GM03348 (cell line): ENCODE data around the gene TTR.

ENCODE experiments used
- DNase-seq: peaks from one replicate; pipeline ENCODE4 v3.0.0; 2012; ENCODE audit warnings: low spot score

The TTR gene

DNA sequence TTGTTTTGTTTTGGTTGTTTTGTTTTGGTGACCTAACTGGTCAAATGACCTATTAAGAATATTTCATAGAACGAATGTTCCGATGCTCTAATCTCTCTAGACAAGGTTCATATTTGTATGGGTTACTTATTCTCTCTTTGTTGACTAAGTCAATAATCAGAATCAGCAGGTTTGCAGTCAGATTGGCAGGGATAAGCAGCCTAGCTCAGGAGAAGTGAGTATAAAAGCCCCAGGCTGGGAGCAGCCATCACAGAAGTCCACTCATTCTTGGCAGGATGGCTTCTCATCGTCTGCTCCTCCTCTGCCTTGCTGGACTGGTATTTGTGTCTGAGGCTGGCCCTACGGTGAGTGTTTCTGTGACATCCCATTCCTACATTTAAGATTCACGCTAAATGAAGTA is at the start of gene TTR:
TTR (plus strand) TSS at position 250 of the 400 bp plus-strand sequence; CDS start at position 276, 26 bp downstream.
- DNase-seq, result no peak

DNA sequence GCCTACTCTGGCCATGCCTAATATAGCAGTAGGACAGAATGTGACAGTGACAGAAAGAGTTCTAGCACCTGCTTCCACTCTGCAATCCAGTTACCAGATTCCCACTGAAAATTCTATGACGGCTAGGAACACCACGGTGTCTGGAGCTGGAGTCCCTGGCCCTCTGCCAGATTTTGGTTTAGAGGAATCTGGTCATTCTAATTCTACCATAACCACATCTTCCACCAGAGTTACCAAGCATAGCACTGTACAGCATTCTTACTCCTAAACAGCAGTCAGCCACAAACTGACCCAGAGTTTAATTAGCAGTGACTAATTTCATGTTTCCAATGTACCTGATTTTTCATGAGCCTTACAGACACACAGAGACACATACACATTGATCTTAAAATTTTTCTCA is 45.2 kb upstream of the TTR start:
- no peak for DNase-seq

DNA sequence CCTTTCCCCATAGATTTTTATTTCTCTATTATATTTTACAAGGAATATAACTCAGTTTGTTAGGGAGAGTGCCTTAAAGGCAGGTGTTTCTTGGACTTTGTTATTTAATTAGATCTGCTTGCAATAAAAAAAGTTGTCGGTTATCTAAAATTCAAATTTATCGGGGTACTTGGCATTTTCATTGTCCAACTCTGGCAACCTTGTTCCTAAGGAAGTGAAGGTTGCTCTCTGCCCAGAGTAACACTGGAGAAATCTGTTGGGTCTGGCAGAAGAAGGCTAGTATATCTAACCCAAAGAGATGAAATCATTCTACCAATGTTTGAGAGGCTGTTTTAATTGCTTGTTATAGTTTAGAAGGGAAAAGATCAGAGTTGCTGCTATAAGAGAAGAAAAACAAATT is 42.8 kb upstream of the TTR start:
- DNase-seq, result no peak

DNA sequence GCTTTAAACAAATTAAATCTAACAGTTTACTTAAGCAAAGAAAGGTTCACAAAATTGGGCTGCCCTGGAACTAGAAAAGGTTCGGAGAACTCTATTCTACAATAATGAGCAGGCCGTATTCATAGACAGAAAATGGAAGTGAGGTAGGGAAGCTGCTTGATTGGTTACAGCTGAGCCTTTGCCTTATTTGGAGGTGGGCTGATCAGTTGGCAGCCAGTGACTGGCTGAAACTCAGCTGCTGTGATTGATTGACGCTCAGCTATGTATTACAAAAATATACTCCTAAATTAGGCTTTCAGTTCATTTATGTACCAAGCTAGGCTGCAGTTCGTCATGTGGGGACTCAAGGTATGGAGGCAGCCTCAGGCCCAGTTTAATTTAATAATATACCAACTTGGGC is 42.3 kb upstream of the TTR start:
- no peak for DNase-seq

DNA sequence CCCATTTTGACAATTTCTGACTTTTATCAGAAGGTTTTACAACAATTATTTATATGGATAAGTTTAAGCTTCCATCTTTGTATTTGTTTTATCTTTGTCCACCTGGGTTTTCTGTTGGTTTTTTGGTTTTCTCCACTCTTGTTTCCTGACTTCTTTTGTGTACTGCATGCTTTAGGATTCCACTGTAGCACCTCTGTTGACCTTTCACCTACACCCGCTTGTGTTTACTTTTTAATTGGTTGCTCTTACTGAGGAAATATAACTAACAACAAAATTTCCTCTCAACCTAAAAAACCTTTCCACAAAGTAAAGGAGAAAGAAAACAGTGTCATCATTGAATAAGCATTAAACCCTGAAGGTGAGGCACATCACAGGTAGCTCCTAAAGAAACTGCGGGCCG is 39.8 kb upstream of the TTR start:
- DNase-seq, result no peak

DNA sequence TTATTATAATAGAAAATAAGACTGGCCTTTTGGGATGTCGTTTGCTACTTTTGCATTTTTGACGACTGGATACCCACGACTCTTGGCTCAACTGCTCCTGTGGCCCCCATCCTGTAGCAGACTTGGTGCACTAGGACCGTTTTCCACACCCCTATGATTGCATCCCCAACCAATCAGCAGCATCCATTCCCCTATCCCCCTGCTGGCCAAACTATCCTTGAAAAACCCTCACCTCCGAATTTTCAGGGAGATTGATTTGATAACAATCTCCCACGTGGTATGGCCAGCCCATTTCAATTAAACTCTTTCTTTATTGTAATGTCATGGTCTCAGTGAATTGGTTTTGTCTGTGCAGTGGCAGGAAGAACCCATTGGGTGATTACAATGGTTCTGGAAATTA is 37.9 kb upstream of the TTR start:
- no peak for DNase-seq

DNA sequence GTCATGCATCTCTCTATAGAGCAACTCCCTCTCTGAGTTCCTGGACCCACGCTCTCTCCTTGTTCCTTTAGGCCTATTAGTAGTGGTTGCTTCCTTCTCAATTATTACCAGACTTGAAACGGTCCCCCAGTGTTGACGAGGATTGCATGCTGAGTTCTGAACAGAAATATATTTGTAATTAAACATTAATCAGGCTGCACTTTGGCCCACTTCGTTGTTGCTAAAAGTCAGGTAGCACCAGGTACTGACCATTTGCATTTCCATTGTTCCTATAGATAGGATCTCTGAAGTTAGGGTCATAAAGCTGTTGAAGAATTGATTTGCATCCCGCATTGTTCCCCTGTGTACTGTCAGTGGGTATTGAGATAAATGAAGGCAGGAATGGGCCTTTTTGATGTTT is 36.9 kb upstream of the TTR start:
- DNase-seq, result no peak

DNA sequence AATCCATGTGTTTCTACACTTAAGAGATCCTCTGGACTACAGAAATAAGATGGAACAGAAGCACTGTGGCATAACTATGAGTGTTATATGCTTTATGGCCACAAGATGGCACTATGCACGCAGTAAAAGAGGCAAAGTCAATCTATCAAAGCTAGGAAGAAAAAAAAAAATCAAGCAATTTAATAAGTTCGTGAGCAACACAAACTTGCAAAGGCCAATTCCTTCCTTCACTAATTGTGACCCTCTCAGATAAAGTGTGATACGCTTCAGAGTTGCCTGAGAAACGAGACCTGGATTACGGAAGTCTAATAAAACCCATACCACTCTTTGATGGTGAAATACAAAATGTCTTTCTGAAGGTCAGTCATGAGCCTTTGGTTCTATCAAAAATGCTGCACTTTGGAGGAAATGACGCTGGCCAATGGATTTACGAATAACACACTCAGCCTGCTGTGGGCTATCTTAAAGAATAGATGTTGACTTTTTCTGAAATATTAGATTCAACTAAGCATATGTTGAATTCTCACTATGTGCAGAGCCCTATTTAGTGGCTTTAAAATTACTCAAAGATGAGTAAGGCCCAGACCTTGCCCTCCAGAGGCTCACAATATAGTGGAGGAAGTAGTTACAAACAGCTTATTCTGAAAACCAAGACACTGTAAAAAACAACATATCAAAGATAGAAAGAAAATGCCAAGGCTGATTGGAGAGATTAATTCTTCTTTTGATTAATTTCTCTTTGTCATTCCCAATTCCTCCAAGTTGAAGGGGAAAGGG is 35.5 kb upstream of the TTR start:
- peak; percentile 72 for DNase-seq

DNA sequence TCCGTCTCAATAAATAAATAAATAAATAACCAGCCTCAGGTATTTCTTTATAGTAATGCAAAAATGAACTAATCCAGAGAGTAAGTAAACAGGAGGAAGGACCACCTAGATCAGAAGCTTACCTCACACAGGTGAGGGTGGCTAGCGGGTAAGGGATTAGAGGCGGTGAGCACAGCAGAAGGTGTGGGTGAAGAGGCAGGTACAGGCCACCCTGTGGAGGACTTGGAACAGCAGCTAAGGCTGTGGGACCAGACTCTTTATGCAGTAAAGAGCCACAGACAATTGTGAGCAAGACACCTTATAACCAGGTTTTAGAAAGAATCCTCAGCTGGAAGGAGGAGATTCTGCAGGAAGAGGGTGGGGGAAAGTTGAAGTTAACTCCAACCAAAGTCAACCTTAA is 34.2 kb upstream of the TTR start:
- no peak for DNase-seq

DNA sequence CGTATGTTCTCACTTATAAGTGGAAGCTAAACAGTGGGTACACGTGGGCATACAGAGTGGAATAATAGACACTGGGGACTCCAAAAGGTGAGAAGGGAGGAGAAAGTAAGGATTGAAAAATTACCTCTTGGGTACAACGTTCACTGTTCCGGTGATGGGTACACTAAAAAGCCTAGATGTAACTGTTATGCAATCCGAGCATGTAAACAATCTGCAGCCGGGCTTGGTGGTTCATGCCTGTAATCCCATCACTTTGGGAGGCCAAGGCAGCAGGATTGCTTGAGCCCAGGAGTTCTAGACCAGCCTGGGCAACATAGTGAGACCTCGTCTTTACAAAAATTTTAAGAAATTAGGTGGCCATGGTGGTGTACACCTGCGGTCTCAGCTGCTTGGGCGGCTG is 33.1 kb upstream of the TTR start:
- DNase-seq, result no peak

DNA sequence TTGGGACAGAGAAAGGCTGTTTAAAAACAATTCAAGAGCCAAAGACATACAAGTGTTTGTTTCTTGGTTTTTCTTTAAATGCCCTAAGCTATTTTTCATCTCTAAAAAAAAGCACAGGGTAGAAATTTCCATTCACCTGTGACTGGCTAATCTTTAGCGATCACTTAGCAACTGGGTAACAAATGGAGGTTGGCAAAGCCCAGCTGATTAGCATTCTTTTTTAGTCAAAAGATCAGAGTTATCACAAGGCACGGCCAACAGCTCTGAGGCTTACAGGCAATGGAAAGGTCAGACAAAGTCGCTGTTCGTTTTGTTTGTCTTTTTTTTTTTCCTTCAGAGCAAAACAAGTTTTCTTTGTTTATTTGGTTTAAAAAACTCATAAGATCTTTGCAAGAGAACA is 29.0 kb upstream of the TTR start:
- DNase-seq, result no peak

DNA sequence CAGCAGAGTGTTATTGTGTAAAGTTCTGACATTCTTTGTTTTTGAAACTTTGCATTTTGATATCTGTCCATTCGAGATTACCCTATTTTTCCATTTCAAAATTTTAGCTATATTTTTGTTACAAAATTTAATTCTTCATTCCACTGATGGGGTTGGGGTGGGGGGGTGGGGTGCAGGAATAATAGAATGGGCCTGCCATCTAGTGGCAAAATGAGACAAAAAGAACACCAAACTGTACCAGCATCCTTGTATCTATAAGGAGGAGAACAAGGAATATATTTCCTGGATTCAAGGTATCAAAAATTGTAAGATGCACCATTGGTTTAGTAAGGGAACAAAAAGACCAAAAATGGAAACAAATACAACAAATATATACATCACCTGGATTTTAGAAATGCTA is 27.9 kb upstream of the TTR start:
- peak; percentile 16 for DNase-seq

DNA sequence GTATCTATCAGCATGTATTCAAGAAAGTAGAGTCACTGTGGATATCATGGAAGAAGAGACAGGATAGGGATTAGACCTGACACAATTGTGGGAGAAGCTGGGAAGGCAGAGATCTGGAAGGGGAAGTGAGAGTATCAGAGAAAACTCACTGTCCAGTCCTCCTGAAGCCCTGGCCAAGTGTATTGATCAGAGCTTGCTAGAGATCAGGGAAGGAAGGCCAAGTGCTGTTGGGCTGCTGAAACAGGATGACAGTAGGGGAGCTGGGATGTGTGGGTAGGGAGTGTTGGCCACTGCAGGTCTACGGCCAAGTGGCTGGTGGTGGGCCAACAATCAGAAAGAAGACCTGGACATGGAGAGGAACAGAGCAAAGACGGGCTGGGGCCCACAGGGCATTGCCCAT is 26.3 kb upstream of the TTR start:
- no peak for DNase-seq

DNA sequence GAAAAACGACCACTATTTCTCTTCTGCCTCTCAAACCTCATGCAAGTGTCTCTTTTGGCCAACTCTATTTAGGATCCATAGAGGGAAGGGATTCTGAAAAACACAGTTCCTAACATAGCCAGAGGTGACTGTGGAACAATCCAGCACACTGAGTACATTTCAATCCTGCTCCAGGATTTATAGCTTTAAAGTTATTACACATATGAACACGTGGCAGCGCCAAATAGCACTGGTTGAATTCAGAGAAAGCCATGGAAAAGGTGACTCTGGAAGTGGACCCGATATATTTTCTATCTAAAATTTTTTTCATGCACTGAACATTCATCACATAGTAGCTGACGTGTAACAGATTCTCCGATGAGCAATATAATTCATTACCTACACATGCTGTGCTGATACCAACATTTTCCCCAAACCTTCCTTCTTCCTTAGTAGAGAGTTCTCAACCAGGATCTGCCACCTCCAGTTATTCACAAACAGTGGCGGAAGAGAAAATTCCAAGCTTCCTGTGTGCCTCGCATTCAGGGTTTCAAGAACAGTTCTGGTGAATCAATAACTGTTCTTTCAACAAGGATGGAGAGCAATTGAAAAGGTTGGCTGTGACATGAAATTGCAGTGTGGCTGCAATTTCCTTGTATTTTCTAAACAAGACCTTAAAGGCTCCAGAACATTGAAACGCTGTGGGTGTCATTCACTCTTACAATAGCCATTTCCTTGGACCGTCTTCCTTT is 25.7 kb upstream of the TTR start:
- DNase-seq, result no peak

DNA sequence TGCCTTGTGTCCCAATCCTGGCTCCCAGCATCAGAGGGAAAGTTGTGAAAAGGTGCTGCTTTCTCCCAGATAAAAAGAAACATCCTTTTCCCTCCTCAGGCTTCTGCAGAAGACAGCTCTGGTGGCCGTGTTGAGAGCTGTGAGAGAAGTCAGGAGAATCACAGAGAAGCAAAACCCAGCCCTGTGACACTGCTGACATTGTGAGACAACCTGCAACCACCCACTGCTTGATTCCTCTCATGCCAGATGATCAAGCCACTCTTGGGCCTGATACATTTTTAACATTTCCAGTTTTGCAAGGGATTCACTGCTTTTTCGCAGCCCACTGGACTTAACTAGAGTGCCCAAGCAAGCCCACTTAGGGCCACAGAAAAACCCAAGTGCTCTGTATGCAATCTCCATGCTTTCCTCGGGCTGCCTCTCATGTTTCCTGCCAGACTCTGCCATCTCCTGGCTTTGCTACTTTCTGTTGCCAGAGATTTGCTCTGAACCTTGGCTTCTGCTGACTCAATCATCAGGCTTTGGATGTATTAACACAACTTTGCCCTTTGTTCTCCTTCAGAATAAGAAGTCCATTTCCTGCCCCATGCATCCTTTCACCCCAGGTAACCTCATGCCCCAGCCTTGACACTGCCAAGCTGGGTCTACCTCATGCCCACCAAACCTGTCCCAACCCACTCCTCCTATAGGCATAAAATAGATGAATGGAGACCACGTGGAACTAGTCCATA is 24.9 kb upstream of the TTR start:
- no peak for DNase-seq

DNA sequence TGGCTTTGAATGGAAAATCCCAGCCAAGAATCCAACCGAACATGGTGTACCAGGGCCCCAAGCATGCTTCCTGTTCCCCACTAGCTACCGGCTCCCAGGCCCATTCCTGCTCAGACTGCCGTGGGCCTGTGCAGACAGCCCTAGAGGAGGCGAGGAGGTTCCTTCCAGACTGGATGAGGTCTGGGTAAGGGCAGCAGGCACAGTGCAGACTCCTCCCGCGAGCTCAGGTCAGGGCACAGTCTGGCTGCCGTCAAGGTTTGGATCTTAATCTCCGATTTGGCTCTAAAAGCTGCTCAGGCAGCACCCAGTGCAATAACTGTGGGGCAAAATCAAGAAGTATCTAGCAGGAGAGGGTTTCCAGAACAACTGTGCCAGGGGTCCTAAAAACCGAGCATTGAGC is 19.3 kb upstream of the TTR start:
- DNase-seq, result no peak

DNA sequence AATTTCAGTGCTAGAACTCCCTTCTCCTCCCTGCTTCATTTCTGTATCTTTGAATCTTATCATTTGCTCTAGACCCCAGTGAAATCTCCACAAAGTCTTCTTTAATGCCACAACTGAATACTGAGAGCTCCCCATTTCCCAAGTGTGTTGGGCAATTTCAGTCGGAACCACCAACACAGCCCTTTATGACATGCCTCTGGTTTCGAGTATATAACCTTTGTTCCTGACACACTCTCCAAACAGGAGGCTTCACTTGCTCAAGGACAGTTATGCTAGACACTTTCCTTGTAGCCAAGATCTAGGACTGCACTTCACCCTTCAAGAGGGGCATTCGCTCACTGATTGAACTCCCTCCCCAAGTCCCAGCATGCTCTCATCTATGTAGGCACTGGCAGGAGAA is 18.6 kb upstream of the TTR start:
- no peak for DNase-seq

DNA sequence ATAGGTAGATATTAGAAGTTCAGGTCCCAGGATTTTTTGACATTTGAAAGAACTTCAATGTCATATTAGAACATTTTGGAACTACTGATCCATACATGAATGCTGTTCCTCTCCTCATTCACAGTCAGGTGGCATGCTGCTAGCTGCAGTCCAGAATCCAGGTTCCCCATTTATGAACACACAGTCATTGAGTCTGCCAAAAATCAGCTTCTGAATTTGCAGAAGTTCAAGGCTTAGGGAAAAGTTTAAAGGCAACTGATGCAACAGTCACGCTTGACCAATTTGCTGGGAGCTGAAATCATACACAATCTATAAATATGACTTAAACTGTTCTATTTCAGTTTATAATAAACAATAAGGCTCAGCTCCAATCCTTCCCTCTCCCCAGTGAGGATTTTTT is 17.3 kb upstream of the TTR start:
- DNase-seq, result no peak

DNA sequence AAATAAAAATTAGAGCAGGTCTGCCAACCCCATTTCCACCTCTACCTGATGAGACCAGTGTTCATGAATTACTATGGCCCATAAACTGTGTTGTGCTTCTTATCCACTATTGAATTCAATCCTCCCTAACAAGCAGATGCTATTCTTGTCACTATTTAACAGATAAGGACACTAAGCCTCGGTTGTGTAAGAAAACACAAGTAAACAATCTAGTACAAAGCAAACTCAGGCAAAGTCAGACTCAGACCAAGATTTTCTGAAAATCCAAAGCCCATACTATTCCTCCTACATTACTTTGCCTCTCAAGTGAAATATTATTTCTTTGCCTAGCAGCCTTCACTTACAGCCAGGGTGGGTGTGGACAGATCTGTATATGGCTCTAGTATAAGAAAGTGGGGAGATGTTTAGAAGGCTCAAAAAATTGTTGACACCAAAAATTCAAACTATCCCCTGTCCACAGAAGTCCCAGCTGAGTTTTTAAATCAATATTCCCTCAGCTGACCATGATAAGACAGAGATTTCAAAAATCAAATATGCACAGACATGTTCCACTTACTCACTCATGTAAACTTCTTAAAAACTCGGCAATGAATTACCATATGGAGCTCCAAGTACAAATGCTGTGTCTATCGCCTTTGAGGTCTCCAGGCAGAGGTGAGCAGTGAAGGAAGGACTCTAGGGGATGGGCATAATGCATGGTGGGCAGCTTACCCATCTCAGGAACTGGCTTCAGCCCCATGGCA is 16.0 kb upstream of the TTR start:
- no peak for DNase-seq

DNA sequence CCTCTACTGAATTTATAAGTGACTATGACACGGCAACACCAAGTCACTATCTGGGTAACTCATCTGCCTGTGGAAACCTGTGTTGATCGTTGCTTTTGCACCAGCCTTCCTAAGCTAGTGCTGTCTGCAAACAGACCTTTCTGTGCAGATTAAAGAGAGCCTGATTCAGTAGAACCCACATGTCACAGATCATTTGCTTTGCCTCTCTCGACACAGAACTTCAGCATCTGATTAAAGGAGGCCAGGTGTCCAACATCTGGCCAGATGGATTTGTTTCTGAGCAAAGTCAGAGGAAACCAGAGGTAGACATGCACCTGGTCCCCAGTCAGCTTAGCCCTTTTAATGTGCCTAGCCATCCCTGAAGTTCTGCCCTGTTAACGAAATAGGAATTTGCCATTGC is 15.0 kb upstream of the TTR start:
- no peak for DNase-seq

DNA sequence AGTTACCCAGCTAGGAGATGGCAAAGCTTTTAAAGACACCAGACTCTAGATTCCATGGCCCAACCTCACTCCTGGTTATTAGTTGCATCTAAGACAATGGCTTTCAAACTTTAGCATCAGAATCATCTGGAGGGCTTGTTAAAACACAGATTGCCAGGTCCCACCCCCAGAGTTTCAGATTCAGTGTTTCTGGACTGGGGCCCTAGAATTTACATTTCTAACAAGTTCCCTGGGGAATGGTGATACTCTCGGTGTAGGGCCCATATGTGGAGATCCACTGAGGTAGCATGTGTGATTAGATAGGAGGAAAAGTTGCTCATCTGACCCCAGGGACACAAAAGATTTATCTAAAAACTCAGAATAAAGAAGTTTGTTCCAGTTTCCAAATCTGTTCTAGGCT is 14.5 kb upstream of the TTR start:
- DNase-seq, result no peak

DNA sequence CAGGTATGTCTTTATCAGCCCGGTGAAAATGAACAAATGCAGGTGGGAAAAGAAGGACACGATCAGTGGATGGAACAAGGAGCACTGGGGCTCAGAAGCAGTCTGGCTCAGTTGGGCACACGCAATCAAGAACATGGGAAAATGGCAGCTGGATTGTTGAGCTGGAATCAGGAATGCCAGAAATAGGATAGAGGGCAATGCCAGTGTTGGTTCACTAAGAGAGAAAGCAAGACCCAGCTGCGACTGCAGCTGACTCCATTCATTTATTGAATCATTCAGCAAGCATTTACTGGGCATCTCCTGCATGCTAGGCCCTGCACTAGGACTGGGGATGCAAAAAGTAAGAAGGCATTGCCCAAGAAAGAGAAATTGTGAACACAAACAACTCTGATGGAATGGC is 13.6 kb upstream of the TTR start:
- no peak for DNase-seq

DNA sequence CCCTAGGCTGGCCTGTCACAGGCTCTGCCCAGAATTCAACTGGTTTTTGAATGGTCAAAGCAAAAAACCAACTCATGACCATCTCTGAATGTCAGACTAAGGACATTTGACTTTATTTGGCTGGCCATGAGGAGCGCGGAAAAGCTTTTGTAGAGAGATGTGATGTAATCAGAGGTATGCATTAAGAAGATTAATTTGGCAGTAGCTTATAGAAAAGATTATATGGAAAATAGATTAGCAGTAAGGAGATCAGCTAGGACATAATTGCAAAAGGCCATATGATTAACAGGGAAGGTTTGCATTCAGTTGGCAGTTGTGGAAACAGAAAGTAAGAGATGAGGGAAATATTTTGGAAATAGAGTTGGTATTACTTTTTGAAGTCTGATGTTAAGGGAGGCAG is 12.3 kb upstream of the TTR start:
- DNase-seq, result no peak
